GM19239 (cell line): Measurements from ENCODE around the gene SLC9C2.
"Not testable (repeated sequence)": the region's sequence is repeated elsewhere in the genome, so short reads cannot be mapped to it uniquely, and the experiment has no call there.

Source experiments
- DNase-seq: peaks from one replicate; pipeline ENCODE4 v3.0.0; 2011; ENCODE audit warnings: low spot score; ENCODE audit not compliant: insufficient read length
- FAIRE-seq: peaks from 2 replicates; lab custom pipeline; 2011; peaks lifted over from hg19 to GRCh38; lab: Jason Lieb, UNC

SLC9C2 gene

GRCh38 chr1:173467426-173467825 is 135.4 kb downstream of the SLC9C2 start:
- DNase-seq, result no peak
- FAIRE-seq, result no peak

- not testable (repeated sequence) for FAIRE-seq
Measured at GRCh38 chr1:173464185-173464584, 138.7 kb downstream of the SLC9C2 start.

GRCh38 chr1:173462666-173463065 is 140.2 kb downstream of the SLC9C2 start:
- not testable (repeated sequence) for FAIRE-seq, DNase-seq

More at GRCh38 chr1:173464185-173464584, 138.7 kb downstream of the SLC9C2 start:
- not testable (repeated sequence) for DNase-seq

- FAIRE-seq (no peak), DNase-seq (no peak)
Measured at GRCh38 chr1:173459885-173460284, 143.0 kb downstream of the SLC9C2 start.

GRCh38 chr1:173454966-173455524 is 147.8 kb downstream of the SLC9C2 start:
- DNase-seq, result no peak
- no peak for FAIRE-seq

GRCh38 chr1:173453982-173454381 is 148.9 kb downstream of the SLC9C2 start:
- DNase-seq, result no peak
- no peak for FAIRE-seq

GRCh38 chr1:173451981-173452380 is 150.9 kb downstream of the SLC9C2 start:
- DNase-seq (no peak), FAIRE-seq (no peak)
